Suprapubic skin (tissue), 4 donors: Measurements from ENCODE around the gene CCT6B. TPM values are rescaled to one million over a fixed set of nuclear protein-coding genes. Genes with fewer than 3 reads are reported as not detected.
A peak's percentile ranks its signal among the peaks of the same experiment; 100 is the strongest.

Experiments used
- DNase-seq, 2 donors: peaks; one replicate each; pipeline ENCODE4 v3.0.0-alpha.2; 2019; ENCODE audit warnings: low spot score in 2 of 2
- H3K27ac ChIP-seq: fragments of 200-600 bp; sonication (generic); one replicate; pipeline ENCODE4 v1.5.1; 2019
- H3K27me3 ChIP-seq: fragments of 200-600 bp; sonication (generic); one replicate; pipeline ENCODE4 v1.5.1; 2019
- H3K36me3 ChIP-seq: fragments of 200-600 bp; sonication (generic); one replicate; pipeline ENCODE4 v1.5.1; 2019
- H3K4me1 ChIP-seq: fragments of 200-600 bp; sonication (generic); one replicate; pipeline ENCODE4 v1.5.1; 2019
- H3K4me3 ChIP-seq: fragments of 200-600 bp; sonication (generic); one replicate; pipeline ENCODE4 v1.5.1; 2019; ENCODE audit warnings: mild to moderate bottlenecking
- H3K9me3 ChIP-seq: fragments of 200-600 bp; sonication (generic); one replicate; pipeline ENCODE4 v1.5.1; 2019
- EP300 ChIP-seq: sonication (generic); formaldehyde crosslinking; IDR thresholded peaks from one replicate; pipeline ENCODE4 v1.6.1; 2017; ENCODE audit warnings: antibody characterized with exemption
- POLR2A ChIP-seq, 2 donors: fragments of 450-650 bp; IDR thresholded peaks; one replicate each; pipeline ENCODE4 v1.6.1; 2017; ENCODE audit warnings: antibody characterized with exemption in 2 of 2, mild to moderate bottlenecking in 2 of 2, moderate library complexity in 2 of 2
- POLR2AphosphoS5 ChIP-seq, 3 donors: sonication (generic); formaldehyde crosslinking; IDR thresholded peaks; one replicate each; pipeline ENCODE4 v1.6.1; 2017; ENCODE audit warnings: antibody characterized with exemption in 3 of 3
- WGBS: methylation state at CpG from one replicate; pipeline ENCODE4 v1.1.5; 2018; 5-methylcytosine and 5-hydroxymethylcytosine counted together
- total RNA-seq, 4 donors: library from RNA; depleted of rRNA; stranded (reverse); fragments of >200 nt; gene quantifications; one replicate each; pipeline ENCODE4 v1.1.0, GENCODE V29; 2016
- TF ChIP-seq, protein P1 (sequence below), 2 donors: fragments of 200-600 bp in 1 of 2; fragments of 450-650 bp in 1 of 2; sonication (generic) in 1 of 2; IDR thresholded peaks; one replicate each; pipeline ENCODE4 v1.5.1; 2016 to 2019; ENCODE audit warnings: antibody characterized with exemption in 2 of 2, mild to moderate bottlenecking in 1 of 2, moderate library complexity in 1 of 2

Gene CCT6B
- total RNA-seq, 4 donors from 2014 or later = 0.49 to 3.3 (median 1.5) TPM

DNA sequence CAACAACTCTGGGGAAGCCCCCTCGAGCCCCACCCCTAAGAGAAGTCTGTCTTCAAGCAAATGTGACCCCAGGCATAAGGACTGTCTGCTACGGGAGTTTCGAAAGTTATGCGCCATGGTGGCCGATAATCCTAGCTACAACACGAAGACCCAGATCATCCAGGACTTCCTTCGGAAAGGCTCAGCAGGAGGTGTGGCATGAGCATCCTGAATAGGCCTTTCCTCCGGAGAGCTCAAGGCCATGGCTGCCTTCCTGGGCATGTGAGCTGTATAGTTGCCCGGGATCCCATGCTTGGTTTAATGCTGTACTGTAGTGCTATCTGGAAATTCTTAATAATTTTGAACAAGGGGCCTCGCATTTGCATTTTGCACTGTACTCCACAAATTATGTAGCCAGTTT is 28.2 kb upstream of the CCT6B start:
- DNase-seq = no peak
- Histone ChIP-seq H3K27ac (no peak overlapping the region), H3K4me3 (no peak overlapping the region), H3K36me3 (peaks cover 79% of the 10 kb centered on the region), H3K9me3 (no peaks in the 10 kb centered on the region), H3K27me3 (no peaks in the 10 kb centered on the region), H3K4me1 (no peaks in the 10 kb centered on the region)
- WGBS = 93% methylated on average over 10 of the region's 10 CpGs
- TF ChIP-seq POLR2AphosphoS5 (IDR thresholded peaks at IDR 0.05) (no peak), EP300 (no peak), POLR2A (IDR thresholded peaks at IDR 0.05) (no peak)
- TF ChIP-seq, protein P1, sequence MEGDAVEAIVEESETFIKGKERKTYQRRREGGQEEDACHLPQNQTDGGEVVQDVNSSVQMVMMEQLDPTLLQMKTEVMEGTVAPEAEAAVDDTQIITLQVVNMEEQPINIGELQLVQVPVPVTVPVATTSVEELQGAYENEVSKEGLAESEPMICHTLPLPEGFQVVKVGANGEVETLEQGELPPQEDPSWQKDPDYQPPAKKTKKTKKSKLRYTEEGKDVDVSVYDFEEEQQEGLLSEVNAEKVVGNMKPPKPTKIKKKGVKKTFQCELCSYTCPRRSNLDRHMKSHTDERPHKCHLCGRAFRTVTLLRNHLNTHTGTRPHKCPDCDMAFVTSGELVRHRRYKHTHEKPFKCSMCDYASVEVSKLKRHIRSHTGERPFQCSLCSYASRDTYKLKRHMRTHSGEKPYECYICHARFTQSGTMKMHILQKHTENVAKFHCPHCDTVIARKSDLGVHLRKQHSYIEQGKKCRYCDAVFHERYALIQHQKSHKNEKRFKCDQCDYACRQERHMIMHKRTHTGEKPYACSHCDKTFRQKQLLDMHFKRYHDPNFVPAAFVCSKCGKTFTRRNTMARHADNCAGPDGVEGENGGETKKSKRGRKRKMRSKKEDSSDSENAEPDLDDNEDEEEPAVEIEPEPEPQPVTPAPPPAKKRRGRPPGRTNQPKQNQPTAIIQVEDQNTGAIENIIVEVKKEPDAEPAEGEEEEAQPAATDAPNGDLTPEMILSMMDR (IDR thresholded peaks at IDR 0.05) = no peak

DNA sequence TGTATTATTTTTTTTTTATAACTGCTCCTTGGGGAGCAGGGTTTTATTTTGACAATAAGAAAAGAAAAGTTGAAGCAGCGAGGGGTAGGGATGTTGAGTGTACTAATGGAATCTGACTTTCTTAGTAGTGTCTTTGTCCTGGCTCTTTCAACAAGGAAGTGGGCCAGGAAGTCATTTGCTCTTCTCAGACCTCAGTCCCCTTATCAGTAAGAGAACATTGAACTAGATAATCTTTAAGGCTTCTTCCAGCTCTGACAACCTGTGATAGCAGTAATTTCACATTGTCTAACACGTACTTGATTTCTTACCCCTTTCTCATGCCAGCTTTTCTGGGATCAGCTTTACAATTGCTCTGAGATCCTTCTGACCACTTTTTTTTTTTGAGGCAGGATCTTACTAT is 27.4 kb upstream of the CCT6B start:
- Histone ChIP-seq H3K27ac (no peak overlapping the region), H3K4me3 (no peak overlapping the region), H3K27me3 (no peaks in the 10 kb centered on the region), H3K36me3 (peaks cover 70% of the 10 kb centered on the region), H3K4me1 (peaks cover 2% of the 10 kb centered on the region), H3K9me3 (no peaks in the 10 kb centered on the region)
- 84% methylated on average over 2 of the region's 2 CpGs for WGBS
- no peak for TF ChIP-seq EP300
- no peak for TF ChIP-seq POLR2A (IDR thresholded peaks at IDR 0.05)
- TF ChIP-seq, protein P1 (IDR thresholded peaks at IDR 0.05) = no peak
- no peak for TF ChIP-seq POLR2AphosphoS5 (IDR thresholded peaks at IDR 0.05)
- DNase-seq = no peak

DNA sequence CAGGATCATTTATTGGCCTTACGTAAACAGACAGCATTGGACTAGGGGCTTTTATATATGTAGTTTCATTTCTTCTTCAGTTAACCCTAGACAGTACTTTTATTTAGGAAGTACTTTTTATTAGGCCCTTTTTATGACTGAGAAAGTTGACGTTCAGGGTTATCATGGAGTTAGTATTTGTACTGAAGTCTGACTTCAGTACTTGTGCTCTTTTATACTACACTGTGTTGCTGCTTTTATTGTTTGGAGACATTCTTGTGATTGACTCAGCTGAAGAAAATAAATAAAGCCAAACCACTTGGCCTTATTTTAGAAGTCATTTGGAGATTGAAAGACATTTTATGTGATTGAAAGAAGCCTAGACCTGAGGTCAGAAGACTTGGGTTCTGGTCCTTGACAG is 26.0 kb upstream of the CCT6B start:
- Histone ChIP-seq H3K27ac (no peak overlapping the region), H3K4me3 (no peak overlapping the region), H3K4me1 (peaks cover 8% of the 10 kb centered on the region), H3K27me3 (no peaks in the 10 kb centered on the region), H3K36me3 (peaks cover 58% of the 10 kb centered on the region), H3K9me3 (no peaks in the 10 kb centered on the region)
- WGBS = 93% methylated on average over 2 of the region's 2 CpGs
- no peak for DNase-seq
- TF ChIP-seq POLR2AphosphoS5 (IDR thresholded peaks at IDR 0.05) (no peak), POLR2A (IDR thresholded peaks at IDR 0.05) (no peak), EP300 (no peak)
- TF ChIP-seq, protein P1 (IDR thresholded peaks at IDR 0.05) = no peak

DNA sequence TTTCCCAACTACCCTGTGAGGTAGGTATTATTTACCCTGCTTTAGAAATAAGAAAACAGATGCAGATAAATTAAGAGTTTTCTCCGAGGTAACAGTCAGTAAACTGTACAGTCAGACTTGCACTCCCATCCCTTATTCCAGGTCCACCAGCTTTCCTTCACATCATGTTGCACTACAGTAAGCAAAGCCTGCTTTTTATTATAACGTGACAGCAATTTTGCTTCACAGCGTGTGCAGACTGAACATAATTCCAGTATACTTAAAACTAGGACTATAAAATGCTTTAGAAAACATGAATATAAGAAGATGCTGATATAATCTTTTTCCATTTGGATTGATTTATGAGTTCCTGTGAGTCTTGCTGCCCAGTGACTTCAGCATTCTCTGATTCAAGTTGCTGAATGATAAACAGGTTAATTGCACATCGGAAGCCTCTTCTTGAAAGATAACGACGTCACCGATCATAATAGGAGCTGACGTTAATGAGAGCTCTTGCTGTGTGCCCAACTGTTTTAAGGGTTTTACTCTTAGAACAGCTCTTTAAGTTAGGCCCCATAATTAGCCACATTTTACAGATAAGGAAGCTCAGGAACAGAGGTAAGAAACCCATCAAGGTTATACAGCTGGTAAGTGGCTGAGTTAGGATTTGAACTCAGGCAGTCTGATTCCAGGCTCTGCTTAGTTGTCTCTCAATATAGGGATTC is 20.4 kb upstream of the CCT6B start:
- 7% methylated on average over 8 of the region's 8 CpGs for WGBS
- TF ChIP-seq EP300 (no peak), POLR2A (IDR thresholded peaks at IDR 0.05) (no peak)
- Histone ChIP-seq H3K4me3 (peak overlapping the region; percentile 86), H3K36me3 (peaks cover 10% of the 10 kb centered on the region), H3K27ac (peak overlapping the region; percentile 98), H3K27me3 (no peaks in the 10 kb centered on the region), H3K4me1 (peaks cover 31% of the 10 kb centered on the region), H3K9me3 (no peaks in the 10 kb centered on the region)
- DNase-seq = no peak

DNA sequence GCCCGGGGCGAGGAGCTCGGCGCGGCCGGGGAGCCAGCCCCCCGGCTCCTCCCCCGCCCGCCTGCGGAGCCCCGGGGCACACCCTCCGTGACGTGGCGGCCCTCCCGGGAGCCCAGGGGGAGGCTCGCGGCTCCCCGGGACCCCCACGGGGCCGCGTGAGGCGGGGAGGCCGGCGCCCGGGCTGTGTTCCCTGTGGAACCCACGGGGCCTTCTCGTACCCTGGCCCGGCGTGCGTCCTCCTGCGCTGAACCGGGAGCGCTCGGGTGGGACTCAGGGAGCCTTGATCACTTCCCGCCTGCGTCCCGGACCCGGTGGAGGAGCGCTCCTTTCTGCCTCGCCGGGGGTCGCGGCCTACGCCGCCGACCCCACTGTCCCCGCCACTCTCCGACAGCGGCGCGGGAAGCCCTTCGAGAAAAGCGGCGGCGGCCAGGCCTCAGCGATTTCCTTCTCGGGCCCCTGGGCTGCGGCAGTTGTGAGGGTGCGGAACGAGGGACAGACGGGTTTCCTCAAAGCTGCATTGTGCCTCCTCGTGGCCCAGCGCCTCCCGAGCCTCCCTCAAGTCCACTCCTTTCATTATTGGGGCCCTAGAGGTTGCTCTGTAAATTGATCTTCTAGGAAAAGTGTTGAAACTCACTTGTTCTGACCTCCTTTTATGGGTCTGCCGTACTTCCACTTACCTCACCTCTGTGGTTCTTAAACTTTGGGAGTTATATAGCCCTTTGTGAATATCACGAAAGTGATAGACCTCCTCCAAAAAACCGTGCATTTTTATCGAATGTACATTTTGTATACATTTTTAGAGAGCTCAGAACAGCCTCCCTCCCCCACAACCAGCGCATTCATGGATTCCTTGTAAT is 19.6 kb upstream of the CCT6B start:
- Histone ChIP-seq H3K4me3 (peak overlapping the region; percentile 86), H3K4me1 (peaks cover 31% of the 10 kb centered on the region), H3K27ac (peak overlapping the region; percentile 98), H3K9me3 (no peaks in the 10 kb centered on the region), H3K36me3 (peaks cover 4% of the 10 kb centered on the region), H3K27me3 (no peaks in the 10 kb centered on the region)
- TF ChIP-seq POLR2AphosphoS5 (IDR thresholded peaks at IDR 0.05) (no peak), EP300 (no peak), POLR2A (IDR thresholded peaks at IDR 0.05) (peak; percentile 19 to 59)
- TF ChIP-seq, protein P1 (IDR thresholded peaks at IDR 0.05) = peak in 1 of 2 donors; percentile 27
- under 1% methylated on average over 37 of the region's 69 CpGs for WGBS
- peak; percentile 82 to 89 for DNase-seq
